ENCODE data around the gene SPDL1. TPM values are rescaled to one million over a fixed set of nuclear protein-coding genes. Genes with fewer than 3 reads are reported as not detected.
A peak's percentile ranks its signal among the peaks of the same experiment; 100 is the strongest.

The SPDL1 gene
- total and polyA plus RNA-seq, 2 of the 8 experiments (the other 6 are each of a cell fraction or from before 2014, with no cell fraction given) = 16.9 to 44.5 TPM

- TF ChIP-seq CEBPB (IDR thresholded peaks at IDR 0.05; ENCODE audit: low read depth, low read length) = no peak
- TF ChIP-seq HDAC6 (IDR thresholded peaks at IDR 0.05; ENCODE audit: low read depth, low read length) = no peak
- TF ChIP-seq CTBP2 (IDR thresholded peaks at IDR 0.05; ENCODE audit: borderline replicate concordance, insufficient read depth, insufficient read length, low read length) = no peak
- TF ChIP-seq KDM4A (IDR thresholded peaks at IDR 0.05; ENCODE audit: low read depth, low read length, severe bottlenecking) = peak; percentile 84
- no peak for TF ChIP-seq RAD21 (IDR thresholded peaks at IDR 0.05 in 1 of 2, conservative IDR thresholded peaks at IDR 0.05 in 1 of 2; ENCODE audit: low read depth in 2 of 2, low read length in 2 of 2)
- TF ChIP-seq CBX8 (IDR thresholded peaks at IDR 0.05; ENCODE audit: borderline replicate concordance, low read depth, low read length) = no peak
- TF ChIP-seq SIX5 (IDR thresholded peaks at IDR 0.05; ENCODE audit: low read depth, low read length) = no peak
- TF ChIP-seq BRCA1 (IDR thresholded peaks at IDR 0.05; ENCODE audit: low read depth, low read length) = peak; percentile 90
- no peak for TF ChIP-seq ASH2L (IDR thresholded peaks at IDR 0.05; ENCODE audit: low read length)
- no peak for TF ChIP-seq SP4 (IDR thresholded peaks at IDR 0.05; ENCODE audit: low read length)
- no peak for TF ChIP-seq EGR1 (IDR thresholded peaks at IDR 0.05; ENCODE audit: borderline replicate concordance, low read depth, low read length)
- TF ChIP-seq TAF7 (optimal IDR thresholded peaks at IDR 0.05; ENCODE audit: borderline replicate concordance, low read depth, low read length) = peak; percentile 78
- TF ChIP-seq JUN (IDR thresholded peaks at IDR 0.05; ENCODE audit: low read depth, low read length) = no peak
- no peak for TF ChIP-seq SP1 (IDR thresholded peaks at IDR 0.05; ENCODE audit: low read depth, low read length)
- peak in 1 of 3 experiments; percentile 1; a peak in 1 of 4 replicates for TF ChIP-seq CTCF (IDR thresholded peaks at IDR 0.05; ENCODE audit: control extremely low read depth in 1 of 3, insufficient read depth in 1 of 3, low read depth in 1 of 3, low read length in 3 of 3)
- no peak for TF ChIP-seq RNF2 (IDR thresholded peaks at IDR 0.05; ENCODE audit: borderline replicate concordance, low read depth, low read length, missing control alignments, poor library complexity, severe bottlenecking)
- no peak for TF ChIP-seq POU5F1 (IDR thresholded peaks at IDR 0.05; ENCODE audit: low read depth, low read length)
- TF ChIP-seq MAFK (IDR thresholded peaks at IDR 0.05; ENCODE audit: low read depth, low read length) = no peak
- TF ChIP-seq SIRT6 (IDR thresholded peaks at IDR 0.05; ENCODE audit: low read length) = no peak
- TF ChIP-seq MAX (IDR thresholded peaks at IDR 0.05) = peak; percentile 6; the same call in 1 of the 2 replicates
- TF ChIP-seq CREB1 (IDR thresholded peaks at IDR 0.05) = no peak
- TF ChIP-seq SP2 (IDR thresholded peaks at IDR 0.05; ENCODE audit: low read length) = no peak
Measured at GRCh38 chr5:169583424-169584220, at the start of gene SPDL1 (continued).
